GM21786 (cell line): ENCODE results near the gene ATG2B.
A peak's percentile ranks its signal among the peaks of the same experiment; 100 is the strongest.
"Not testable (repeated sequence)": the region's sequence is repeated elsewhere in the genome, so short reads cannot be mapped to it uniquely, and the experiment has no call there.

Experiments
- ATAC-seq: cut with Tn5 transposase; IDR thresholded peaks from one replicate; pipeline ENCODE4 v1.9.1; 2021; ENCODE audit not compliant: unreplicated experiment

The ATG2B gene

GRCh38 chr14:96383445-96383844 lies 20.3 kb upstream of the ATG2B start:
- no peak for ATAC-seq

- peak; percentile 92 for ATAC-seq
Measured at GRCh38 chr14:96380735-96381134, 17.6 kb upstream of the ATG2B start.

- no peak for ATAC-seq
Measured at GRCh38 chr14:96376093-96376492, 13.0 kb upstream of the ATG2B start.

- no peak for ATAC-seq
Measured at GRCh38 chr14:96373538-96373937, 10.4 kb upstream of the ATG2B start.

GRCh38 chr14:96370528-96370927 lies 7.4 kb upstream of the ATG2B start:
- ATAC-seq: no peak

GRCh38 chr14:96368534-96368933 lies 5.4 kb upstream of the ATG2B start:
- no peak for ATAC-seq

GRCh38 chr14:96364962-96365361 lies 1.8 kb upstream of the ATG2B start:
- no peak for ATAC-seq

- ATAC-seq: peak; percentile 17
Measured at GRCh38 chr14:96363751-96364336, 703 bp upstream of the ATG2B start.

GRCh38 chr14:96362071-96362964 lies 823 bp downstream of the ATG2B start:
- no peak for ATAC-seq

- ATAC-seq: no peak
Measured at GRCh38 chr14:96359959-96360358, 3.2 kb downstream of the ATG2B start.

- no peak for ATAC-seq
Measured at GRCh38 chr14:96357216-96357615, 5.9 kb downstream of the ATG2B start.

- ATAC-seq: no peak
Measured at GRCh38 chr14:96354246-96354645, 8.9 kb downstream of the ATG2B start.

GRCh38 chr14:96352708-96353107 lies 10.4 kb downstream of the ATG2B start:
- no peak for ATAC-seq

GRCh38 chr14:96351986-96352385 lies 11.2 kb downstream of the ATG2B start:
- ATAC-seq: no peak

- no peak for ATAC-seq
Measured at GRCh38 chr14:96349286-96350075, 13.7 kb downstream of the ATG2B start.

- ATAC-seq: not testable (repeated sequence)
Measured at GRCh38 chr14:96347957-96348356, 15.2 kb downstream of the ATG2B start.

GRCh38 chr14:96345669-96346068 lies 17.5 kb downstream of the ATG2B start:
- no peak for ATAC-seq

GRCh38 chr14:96341323-96341722 lies 21.8 kb downstream of the ATG2B start:
- ATAC-seq: no peak

- ATAC-seq: no peak
Measured at GRCh38 chr14:96338551-96338950, 24.6 kb downstream of the ATG2B start.

GRCh38 chr14:96324219-96324618 lies 38.9 kb downstream of the ATG2B start:
- no peak for ATAC-seq

- ATAC-seq: no peak
Measured at GRCh38 chr14:96320605-96321004, 42.5 kb downstream of the ATG2B start.

GRCh38 chr14:96318836-96319235 lies 44.3 kb downstream of the ATG2B start:
- no peak for ATAC-seq
